BJ (cell line): ENCODE results near the gene CHTF18. TPM values are rescaled to one million over a fixed set of nuclear protein-coding genes. Genes with fewer than 3 reads are reported as not detected.
A peak's percentile ranks its signal among the peaks of the same experiment; 100 is the strongest.

Source experiments
- CTCF ChIA-PET: fragments of 350-600 bp; formaldehyde crosslinking; extraction: SDS; loops from one replicate; lab custom pipeline; 2021; ENCODE audit warnings: antibody characterized with exemption, inconsistent platforms; lab: Yijun Ruan, JAX
- POLR2A ChIA-PET: fragments of 300-600 bp; sonication (Branson Sonifier 250); formaldehyde crosslinking; extraction: SDS; loops from one replicate; lab custom pipeline; 2021; ENCODE audit warnings: antibody characterized with exemption; lab: Charles Lee
- DNase-seq: peaks from one replicate; pipeline ENCODE4 v3.0.0-alpha.2; 2011; ENCODE audit warnings: low read depth
- H3K27me3 ChIP-seq: 2 replicates; pipeline ENCODE4 v1.6.0; 2011; ENCODE audit warnings: low read length; ENCODE audit not compliant: control insufficient read depth, insufficient read depth
- H3K36me3 ChIP-seq: 2 replicates; pipeline ENCODE4 v1.5.1; 2011; ENCODE audit warnings: low read length; ENCODE audit not compliant: control insufficient read depth, insufficient read depth
- H3K4me3 ChIP-seq: 2 replicates; pipeline ENCODE4 v1.5.1; 2011; ENCODE audit warnings: low read depth, mild to moderate bottlenecking, control low read depth, low read length
- CTCF ChIP-seq: IDR thresholded peaks from 2 replicates; pipeline ENCODE4 v1.5.1; 2011; ENCODE audit warnings: low read depth, mild to moderate bottlenecking, control low read depth, inconsistent platforms, low read length, moderate library complexity; ENCODE audit not compliant: insufficient read depth
- polyA plus RNA-seq: library from polyadenylated mRNA; depleted of rRNA; stranded (reverse); fragments of >200 nt; gene quantifications from 2 replicates; pipeline ENCODE4 v1.2.3, GENCODE V29; 2011

CHTF18 gene
- polyA plus RNA-seq, 1 experiment = 6.1 TPM

- H3K4me3 ChIP-seq = no peak overlapping the region
- TF ChIP-seq CTCF = no peak
- POLR2A ChIA-PET = no interaction called here
- H3K27me3 ChIP-seq = peaks cover 5% of the 10 kb centered on the region
- DNase-seq = no peak
- H3K36me3 ChIP-seq = no peaks in the 10 kb centered on the region
- CTCF ChIA-PET = interaction anchor here (0.6 to 1.2 kb wide), 3 partner anchors 231 to 235 kb away, joined by 3 read pairs; no protein-coding TSS in a partner anchor
Measured at GRCh38 chr16:822174-822908, 33.9 kb downstream of the CHTF18 start.

GRCh38 chr16:822909-823297 lies 34.5 kb downstream of the CHTF18 start:
- H3K36me3 ChIP-seq = no peaks in the 10 kb centered on the region
- no peak overlapping the region for H3K4me3 ChIP-seq
- CTCF ChIA-PET = interaction anchor here (0.6 kb wide), 1 partner anchor 230 kb away, joined by 3 read pairs; no protein-coding TSS in a partner anchor
- no peak for DNase-seq
- POLR2A ChIA-PET = no interaction called here
- TF ChIP-seq CTCF = no peak
- H3K27me3 ChIP-seq = peaks cover 5% of the 10 kb centered on the region

GRCh38 chr16:824194-824593 lies 35.8 kb downstream of the CHTF18 start:
- no peak for DNase-seq
- ChIA-PET CTCF (no interaction called here), POLR2A (no interaction called here)
- no peak for TF ChIP-seq CTCF
- Histone ChIP-seq H3K36me3 (no peaks in the 10 kb centered on the region), H3K4me3 (no peak overlapping the region), H3K27me3 (peaks cover 5% of the 10 kb centered on the region)

GRCh38 chr16:824601-825000 lies 36.2 kb downstream of the CHTF18 start:
- POLR2A ChIA-PET = no interaction called here
- TF ChIP-seq CTCF = no peak
- Histone ChIP-seq H3K36me3 (no peaks in the 10 kb centered on the region), H3K4me3 (no peak overlapping the region), H3K27me3 (peaks cover 5% of the 10 kb centered on the region)
- CTCF ChIA-PET = no interaction called here
- DNase-seq = no peak

GRCh38 chr16:825341-826061 lies 37.1 kb downstream of the CHTF18 start:
- Histone ChIP-seq H3K4me3 (peak overlapping the region; percentile 12; the same call in 1 of the 2 replicates), H3K36me3 (no peaks in the 10 kb centered on the region), H3K27me3 (peaks cover 5% of the 10 kb centered on the region)
- CTCF ChIA-PET = no interaction called here
- no peak for DNase-seq
- TF ChIP-seq CTCF = no peak
- POLR2A ChIA-PET = no interaction called here
